GM18907 (cell line): Measurements from ENCODE around the gene L3MBTL1.
"Not testable (repeated sequence)": the region's sequence is repeated elsewhere in the genome, so short reads cannot be mapped to it uniquely, and the experiment has no call there.

Experiments
- ATAC-seq: cut with Tn5 transposase; IDR thresholded peaks from one replicate; pipeline ENCODE4 v1.9.1; 2021; ENCODE audit warnings: mild to moderate bottlenecking, moderate library complexity; ENCODE audit not compliant: unreplicated experiment

Gene L3MBTL1

GRCh38 chr20:43502021-43502420 lies 5.5 kb upstream of the L3MBTL1 start:
- ATAC-seq = not testable (repeated sequence)

DNA sequence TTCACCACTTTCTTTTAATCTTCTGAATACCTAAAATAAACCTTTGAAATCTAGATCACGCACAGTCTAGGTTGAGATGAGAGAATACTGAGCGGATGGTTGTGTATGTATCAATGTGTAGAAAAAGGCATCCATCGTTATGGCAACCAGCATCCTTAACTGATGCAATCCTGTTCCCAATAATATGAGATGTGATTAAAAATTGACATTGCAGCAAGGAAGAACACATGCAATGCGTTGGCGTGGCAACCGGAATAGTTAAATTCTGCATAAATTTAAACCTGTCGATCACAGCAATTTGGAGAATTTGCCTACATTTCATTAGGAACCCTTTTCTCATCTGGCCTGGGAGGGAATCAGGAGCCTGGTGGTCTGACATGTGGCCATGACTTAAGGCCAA lies 1.3 kb upstream of the L3MBTL1 start:
- ATAC-seq = no peak

- ATAC-seq = no peak
Measured at GRCh38 chr20:43508106-43508505, 609 bp downstream of the L3MBTL1 start.

DNA sequence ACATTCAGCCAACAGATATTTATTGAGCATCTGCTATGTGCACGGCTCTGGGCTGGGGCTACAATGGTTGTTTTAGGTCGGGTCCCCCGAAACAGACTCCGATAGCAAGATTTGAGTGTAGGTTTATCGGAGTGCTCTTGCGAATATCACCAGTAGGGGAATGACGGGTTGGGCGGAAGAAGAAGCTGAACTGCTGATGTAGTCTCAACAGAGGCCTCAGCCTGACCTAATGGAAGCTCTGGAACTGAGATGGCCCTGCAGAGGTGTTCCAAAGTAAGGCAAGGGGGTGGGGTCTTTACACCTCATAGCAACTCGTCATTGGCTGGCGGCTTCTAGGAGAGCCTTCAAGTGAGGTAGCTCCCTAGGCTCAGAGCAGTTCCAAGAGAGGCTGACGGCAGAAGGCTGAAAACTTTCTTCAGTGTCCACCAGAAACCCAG lies 1.1 kb downstream of the L3MBTL1 start:
- ATAC-seq = no peak

GRCh38 chr20:43511879-43512278 lies 4.4 kb downstream of the L3MBTL1 start:
- ATAC-seq = no peak

DNA sequence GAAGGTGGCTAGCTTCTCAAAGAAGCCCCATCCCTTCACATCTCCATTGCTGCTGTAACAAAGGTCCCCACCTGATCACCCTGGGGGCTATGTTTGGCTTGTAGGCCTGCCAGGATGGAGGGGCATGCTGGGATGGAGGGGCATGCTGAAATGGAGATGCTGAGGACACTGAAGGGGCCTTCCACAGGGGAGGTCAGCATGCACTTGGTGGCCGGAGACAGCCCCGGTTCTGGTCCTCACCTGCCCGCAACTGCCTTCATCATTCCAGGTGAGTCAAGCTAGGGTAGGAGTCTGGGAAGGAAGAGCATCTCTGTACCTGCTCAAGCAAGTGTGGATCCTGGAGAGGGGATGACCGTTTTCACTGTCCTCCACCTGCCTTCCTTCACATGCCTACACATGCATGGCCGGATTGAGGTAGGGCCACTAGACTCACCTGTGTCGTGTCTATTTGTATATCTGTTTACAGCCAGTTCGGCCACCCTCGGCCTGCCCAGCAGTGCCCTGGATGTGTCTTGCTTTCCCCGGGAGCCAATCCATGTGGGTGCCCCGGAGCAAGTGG lies 6.0 kb downstream of the L3MBTL1 start:
- ATAC-seq = peak; percentile 10

- ATAC-seq = peak; percentile 84
Measured at GRCh38 chr20:43513931-43514647, 6.6 kb downstream of the L3MBTL1 start.

DNA sequence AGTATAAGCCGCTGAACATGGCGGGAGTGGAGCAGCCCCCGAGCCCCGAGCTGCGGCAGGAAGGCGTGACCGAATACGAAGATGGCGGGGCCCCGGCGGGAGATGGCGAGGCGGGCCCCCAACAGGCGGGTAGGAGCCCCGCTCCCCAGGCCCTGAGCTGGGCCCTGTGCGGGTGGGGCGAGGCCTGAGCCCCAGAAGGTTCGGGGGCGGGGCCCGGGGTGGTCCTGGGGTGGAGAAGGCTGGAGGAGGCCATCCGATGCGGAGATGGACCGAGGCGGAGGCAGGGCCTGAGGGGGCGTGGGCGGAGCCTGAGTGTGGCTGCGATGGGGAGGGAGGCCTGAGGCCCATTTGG lies 7.1 kb downstream of the L3MBTL1 start:
- ATAC-seq = peak; percentile 20

DNA sequence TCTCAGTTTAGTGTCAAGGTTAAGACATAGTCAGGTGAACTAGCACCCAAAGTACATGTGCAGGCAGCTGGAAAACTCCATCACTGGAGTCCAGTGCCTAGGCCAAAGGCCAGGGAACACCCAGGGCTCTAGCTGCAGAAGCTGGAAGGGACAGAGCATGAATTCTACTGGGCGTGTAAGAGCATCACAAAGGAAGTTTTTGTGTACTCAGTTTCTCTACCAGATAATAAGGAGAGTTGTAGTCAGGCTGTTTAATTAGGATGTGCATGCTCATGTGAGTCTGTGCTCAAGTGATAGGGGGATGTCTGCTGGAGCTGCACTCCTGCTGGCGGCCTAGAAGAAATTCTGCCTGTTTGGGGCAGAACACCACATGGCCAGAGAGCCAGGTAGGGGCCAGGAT lies 8.1 kb downstream of the L3MBTL1 start:
- ATAC-seq = no peak

DNA sequence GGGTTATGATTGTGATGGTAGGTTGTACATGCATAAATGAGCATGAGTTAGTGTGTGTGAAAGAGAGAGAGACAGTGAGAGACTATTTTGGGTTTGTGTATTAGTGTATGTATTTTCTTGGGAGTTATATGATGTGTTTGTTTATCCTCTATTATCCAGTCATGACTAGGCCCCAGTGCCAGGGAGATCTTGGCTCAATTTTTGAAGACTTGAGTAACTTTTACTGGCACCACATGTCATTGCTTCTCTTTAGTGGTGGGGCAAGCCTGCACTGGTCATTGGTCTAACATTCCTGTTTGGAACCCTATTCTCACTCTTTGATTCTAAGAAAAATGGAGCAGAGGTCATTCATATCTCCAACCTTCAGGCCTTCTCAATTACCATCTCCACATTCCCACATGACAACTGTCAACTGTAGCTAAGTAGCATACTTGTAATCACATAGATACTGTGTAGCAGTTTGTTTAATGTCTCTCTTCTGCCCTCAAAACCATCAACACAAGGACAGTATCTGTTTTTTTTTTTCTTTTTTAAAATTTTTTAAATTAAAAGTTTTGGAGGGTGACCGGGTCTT lies 8.8 kb downstream of the L3MBTL1 start:
- ATAC-seq = no peak

DNA sequence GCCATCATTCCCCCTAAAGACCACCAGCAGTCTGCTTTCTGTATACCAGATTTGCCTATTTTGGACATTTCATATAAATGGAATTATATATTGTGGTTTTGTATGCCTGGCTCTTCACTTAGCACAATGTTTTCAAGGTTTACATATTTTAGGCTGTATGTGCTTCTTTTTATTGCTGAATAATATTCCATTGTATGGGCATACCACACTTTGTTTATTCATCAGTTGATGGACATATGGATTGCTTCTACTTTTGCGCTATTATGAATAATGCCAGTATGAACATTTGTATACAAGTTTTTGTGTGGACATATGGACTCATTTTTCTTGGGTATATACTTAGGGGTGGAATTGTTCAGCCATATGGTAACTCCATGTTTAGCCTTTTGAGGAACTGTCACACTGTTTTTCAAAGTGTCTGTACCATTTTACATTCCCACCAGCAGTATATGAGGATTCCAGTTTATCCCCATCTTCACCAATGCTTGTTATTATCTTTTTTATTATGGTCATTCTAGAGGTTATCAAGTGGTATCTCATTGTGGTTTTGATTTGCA lies 12.7 kb downstream of the L3MBTL1 start:
- no peak for ATAC-seq

GRCh38 chr20:43525021-43525420 lies 17.5 kb downstream of the L3MBTL1 start:
- ATAC-seq = no peak

- no peak for ATAC-seq
Measured at GRCh38 chr20:43528258-43528875, 20.9 kb downstream of the L3MBTL1 start.

- ATAC-seq = no peak
Measured at GRCh38 chr20:43529051-43529450, 21.6 kb downstream of the L3MBTL1 start.

DNA sequence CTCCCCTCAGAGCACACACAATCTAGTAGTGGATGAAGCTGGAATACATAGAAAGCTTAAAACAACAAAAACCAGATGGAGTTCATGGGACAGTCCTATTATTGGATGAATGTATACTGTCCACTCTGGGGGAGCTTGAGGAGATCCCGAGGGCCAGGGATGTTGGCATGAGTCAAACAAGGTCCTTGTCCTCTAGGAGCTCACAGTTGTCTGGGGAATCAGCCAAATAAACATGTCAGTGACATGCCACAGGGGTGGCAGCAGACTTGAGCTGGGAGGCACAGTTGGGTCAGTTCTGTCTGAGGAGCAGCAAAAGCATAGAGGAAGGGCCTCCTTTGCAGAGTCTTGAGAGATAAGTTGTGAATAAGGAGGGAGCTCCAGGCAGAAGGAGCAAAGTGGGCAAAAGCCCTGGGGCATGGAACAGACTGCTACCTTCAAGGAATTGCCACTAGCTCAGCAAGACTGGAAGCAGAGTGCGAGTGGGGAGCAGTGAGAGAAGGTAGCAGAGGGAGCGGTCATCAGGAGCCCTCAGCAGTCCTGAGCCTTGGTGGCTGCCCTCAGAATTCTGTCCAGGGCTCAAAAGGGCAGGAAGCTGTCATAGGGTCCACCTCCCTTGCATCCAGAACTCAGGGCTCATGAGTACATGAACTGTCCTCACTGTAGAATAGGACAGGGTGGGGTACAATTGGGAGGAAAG lies 22.1 kb downstream of the L3MBTL1 start:
- ATAC-seq = no peak

- no peak for ATAC-seq
Measured at GRCh38 chr20:43530321-43531090, 23.0 kb downstream of the L3MBTL1 start.

DNA sequence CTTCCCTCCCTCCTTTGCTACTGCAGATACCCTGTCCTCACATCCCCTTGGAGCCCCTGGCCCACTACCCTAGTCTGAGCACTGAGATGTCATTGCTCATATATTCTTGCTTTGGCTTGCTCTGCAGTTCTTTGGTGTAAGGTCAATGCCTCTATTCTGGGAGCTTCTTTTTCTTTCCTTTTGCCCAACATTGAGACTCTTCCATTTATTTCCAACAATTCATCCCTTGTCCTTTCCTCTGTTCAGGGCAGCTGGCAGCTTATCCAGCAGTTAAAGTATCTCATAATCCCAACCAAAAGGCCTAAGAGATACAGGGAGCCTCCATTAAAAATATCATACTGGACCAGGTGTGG lies 23.6 kb downstream of the L3MBTL1 start:
- no peak for ATAC-seq

DNA sequence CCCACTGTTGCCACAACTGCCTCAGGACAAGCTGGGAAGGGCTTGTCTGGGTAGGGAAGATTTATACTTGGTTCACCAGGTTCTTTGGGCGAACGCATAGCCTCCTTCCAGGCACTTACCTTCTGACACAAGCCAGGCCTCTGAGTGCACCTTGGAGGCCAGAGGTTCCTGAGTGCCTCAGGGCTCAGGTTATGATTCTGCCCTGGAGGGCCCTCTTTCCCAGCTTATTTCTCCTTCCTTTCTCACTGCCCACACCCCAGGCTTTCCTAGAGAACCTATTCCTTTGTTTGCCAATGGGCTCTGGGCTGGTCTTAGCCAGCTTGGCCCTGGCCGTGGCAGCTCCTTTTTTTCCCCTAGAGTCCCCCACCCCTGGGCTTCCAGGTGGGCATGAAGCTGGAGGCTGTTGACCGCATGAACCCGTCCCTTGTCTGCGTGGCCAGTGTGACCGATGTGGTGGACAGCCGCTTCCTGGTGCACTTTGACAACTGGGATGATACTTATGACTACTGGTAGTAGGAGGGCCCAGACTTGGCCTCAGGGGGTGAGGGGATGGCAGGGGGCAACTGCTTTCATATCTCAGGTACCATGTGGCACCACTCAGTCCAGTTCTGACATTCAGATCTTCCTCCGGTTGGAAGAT lies 25.0 kb downstream of the L3MBTL1 start:
- ATAC-seq = no peak

DNA sequence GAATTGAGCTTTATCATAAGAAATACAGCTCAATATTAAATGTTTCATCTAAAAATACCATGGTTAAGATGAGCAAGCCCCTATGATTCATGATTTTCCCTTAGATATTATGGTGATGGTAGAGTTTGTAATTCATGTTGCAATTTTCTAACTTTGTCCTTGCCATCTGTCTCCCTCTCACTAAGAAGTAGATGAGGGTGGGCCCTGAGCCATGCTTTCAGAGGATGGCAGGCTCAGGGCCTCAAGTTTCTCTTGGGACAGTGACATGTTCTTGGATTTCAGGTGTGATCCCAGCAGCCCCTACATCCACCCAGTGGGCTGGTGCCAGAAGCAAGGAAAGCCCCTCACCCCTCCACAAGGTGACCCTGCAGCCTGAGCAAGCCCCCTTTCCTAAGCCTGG lies 25.6 kb downstream of the L3MBTL1 start:
- ATAC-seq = no peak

DNA sequence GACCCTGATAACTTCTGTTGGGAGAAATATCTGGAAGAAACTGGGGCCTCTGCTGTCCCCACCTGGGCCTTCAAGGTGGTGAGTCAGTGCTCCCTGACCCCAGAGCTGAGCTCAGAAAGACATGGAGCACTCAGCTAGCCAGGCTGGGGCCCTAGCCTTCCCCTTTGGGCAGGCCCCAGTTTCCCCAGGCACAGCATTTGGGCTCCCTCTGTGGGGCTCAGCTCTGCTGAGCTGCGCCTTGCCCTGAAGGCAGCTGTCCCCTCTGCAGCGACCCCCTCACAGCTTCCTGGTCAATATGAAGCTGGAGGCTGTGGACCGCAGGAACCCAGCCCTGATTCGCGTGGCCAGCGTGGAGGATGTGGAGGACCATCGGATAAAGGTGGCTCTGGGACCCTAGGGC lies 26.5 kb downstream of the L3MBTL1 start:
- ATAC-seq = no peak
